ENCODE data around the gene CSMD2.

DNA sequence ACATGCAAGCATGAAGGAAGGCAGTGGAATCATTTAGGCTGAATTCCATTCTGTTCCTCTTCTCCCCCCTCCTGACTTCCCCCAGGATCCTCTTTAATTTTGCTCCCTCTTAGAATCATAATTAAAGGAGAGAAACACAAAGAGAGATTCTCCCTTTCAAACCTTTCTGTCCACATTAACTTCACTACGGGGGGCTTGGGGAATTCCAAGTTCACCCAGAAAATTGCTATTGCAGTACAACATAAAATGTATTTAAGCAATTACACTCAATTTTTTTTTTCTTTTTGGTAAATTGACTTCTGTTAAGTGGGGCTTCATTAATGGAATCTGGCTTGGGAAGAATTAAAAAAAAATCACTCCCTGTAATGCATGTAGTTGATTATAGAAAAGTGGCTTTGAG lies 314.5 kb downstream of the CSMD2 start:
- TF ChIP-seq, protein P1, sequence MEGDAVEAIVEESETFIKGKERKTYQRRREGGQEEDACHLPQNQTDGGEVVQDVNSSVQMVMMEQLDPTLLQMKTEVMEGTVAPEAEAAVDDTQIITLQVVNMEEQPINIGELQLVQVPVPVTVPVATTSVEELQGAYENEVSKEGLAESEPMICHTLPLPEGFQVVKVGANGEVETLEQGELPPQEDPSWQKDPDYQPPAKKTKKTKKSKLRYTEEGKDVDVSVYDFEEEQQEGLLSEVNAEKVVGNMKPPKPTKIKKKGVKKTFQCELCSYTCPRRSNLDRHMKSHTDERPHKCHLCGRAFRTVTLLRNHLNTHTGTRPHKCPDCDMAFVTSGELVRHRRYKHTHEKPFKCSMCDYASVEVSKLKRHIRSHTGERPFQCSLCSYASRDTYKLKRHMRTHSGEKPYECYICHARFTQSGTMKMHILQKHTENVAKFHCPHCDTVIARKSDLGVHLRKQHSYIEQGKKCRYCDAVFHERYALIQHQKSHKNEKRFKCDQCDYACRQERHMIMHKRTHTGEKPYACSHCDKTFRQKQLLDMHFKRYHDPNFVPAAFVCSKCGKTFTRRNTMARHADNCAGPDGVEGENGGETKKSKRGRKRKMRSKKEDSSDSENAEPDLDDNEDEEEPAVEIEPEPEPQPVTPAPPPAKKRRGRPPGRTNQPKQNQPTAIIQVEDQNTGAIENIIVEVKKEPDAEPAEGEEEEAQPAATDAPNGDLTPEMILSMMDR (IDR thresholded peaks at IDR 0.05; ENCODE audit: borderline replicate concordance, extremely low read depth, low read length, poor library complexity, severe bottlenecking) = no peak
- no peak for TF ChIP-seq EZH2 (IDR thresholded peaks at IDR 0.05; ENCODE audit: borderline replicate concordance, low read depth, low read length, severe bottlenecking)
